Measurements from ENCODE around the gene RTN4R. TPM values are rescaled to one million over a fixed set of nuclear protein-coding genes. Genes with fewer than 3 reads are reported as not detected.
A peak's percentile ranks its signal among the peaks of the same experiment; 100 is the strongest.
"Not testable (repeated sequence)": the region's sequence is repeated elsewhere in the genome, so short reads cannot be mapped to it uniquely, and the experiment has no call there.

Gene RTN4R
- total and polyA plus RNA-seq, 2 donors (not counting 1 experiment from before 2014, with no cell fraction given), result 0.99 to 2.0 TPM

DNA sequence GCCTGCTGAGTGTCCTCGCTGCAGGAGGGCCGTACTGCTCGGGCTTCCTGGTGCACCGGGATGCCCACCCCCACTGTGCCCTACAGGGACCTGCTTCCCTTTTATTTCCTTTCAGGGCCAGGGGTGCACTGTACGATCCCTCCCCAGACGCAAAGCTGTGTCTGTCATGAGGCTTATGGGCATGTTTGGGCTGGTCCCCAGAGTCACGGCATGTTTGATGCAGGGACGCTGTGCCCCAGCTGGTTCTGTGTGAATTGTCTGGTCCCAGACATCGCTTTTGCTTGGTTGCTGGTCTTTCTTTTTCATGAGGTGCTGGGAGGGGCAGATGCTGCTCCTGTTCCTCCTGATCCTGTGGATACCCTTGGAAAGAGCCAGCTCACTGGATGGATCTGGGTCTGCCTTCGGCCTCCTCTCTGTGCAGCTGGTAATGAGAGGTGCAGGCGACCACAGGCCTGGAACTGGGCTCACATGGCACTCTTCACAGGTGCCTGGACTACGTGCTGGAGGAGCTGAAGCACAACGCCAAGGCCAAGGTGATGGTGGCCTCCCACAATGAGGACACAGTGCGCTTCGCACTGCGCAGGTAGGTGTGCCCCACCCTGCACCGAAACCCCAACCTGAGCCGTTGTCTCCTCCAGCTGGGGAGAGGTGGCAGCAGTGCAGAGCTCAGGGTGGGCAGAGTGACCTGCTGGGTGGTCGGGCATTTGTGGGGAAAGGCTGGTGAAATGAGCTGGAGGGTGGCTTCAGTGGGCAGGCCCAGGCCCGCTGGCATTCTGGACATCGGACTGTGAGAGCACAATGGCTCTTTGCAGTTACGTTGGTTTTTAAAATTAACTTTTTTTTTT is 40.9 kb upstream of the RTN4R start:
- not testable (repeated sequence) for H3K36me3 ChIP-seq (ENCODE audit: control insufficient read depth, insufficient read depth, low read length); H3K79me2 ChIP-seq (ENCODE audit: control insufficient read depth, insufficient read depth, low read length); H3K27ac ChIP-seq (ENCODE audit: insufficient read depth, low read length); DNase-seq (ENCODE audit: low read depth in 2 of 2); H3K4me3 ChIP-seq (replicated peaks in 1 of 4; ENCODE audit: control extremely low read depth in 1 of 4, insufficient read depth in 1 of 4, low read depth in 3 of 4, low read length in 4 of 4); H3K4me2 ChIP-seq (ENCODE audit: extremely low read depth, insufficient read depth, low read length); H3K9me3 ChIP-seq (ENCODE audit: control insufficient read depth, insufficient read depth, low read depth, low read length); H2AFZ ChIP-seq (ENCODE audit: low read length); H3K9ac ChIP-seq (ENCODE audit: insufficient read depth, low read length); H4K20me1 ChIP-seq (ENCODE audit: control insufficient read depth, extremely low read depth, insufficient read depth, low read length); H3K4me1 ChIP-seq (ENCODE audit: control insufficient read depth, extremely low read depth, insufficient read depth, low read length); H3K27me3 ChIP-seq (ENCODE audit: control insufficient read depth, insufficient read depth, low read length)

DNA sequence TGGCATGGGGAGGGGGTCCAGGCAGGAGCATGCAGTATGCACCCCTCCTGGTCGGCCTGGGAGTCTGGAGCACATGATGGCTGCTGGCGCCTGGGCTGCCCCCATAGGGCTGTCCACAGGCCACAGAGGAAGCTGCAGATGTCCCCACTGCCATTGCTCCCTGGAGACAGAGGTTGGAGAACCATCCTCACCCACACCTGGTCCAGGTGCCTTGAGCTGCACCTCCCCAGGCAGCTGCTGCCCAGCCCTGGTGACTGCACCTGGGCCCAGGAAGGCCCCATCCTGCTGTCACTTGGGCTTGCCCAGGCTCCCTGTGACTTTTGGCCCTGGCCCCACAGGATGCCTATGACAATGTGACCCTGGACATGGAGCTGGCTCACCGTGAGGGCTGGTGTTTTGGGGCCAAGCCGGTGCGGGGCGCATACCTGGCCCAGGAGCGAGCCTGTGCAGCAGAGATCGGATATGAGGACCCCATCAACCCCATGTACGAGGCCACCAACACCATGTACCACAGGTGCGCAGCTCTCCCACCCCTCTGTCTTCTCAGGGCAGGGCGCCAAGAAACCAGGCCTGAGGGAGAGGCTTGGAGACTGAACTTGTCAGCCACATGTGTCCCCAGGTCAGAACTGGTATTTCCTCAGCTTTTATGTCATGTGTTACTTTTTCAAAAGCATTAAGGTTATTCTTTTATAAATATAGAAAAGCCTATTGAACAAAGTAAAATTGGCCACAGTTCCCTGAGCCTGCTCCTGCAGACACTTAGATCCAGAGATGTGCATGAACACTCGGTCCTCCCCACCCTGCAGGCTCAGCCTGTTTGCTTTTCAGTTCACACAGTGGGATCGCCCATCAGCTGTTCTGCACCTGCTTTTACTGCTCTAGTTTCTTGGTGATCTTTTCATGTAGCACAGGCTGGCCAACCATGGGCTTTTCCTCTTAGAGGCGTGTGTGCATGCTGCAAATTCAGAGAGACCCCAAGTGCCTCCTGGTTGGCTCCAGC is 39.6 kb upstream of the RTN4R start:
- not testable (repeated sequence) for H3K36me3 ChIP-seq (ENCODE audit: control insufficient read depth, insufficient read depth, low read length); H3K4me2 ChIP-seq (ENCODE audit: extremely low read depth, insufficient read depth, low read length); H4K20me1 ChIP-seq (ENCODE audit: control insufficient read depth, extremely low read depth, insufficient read depth, low read length); H3K9ac ChIP-seq (ENCODE audit: insufficient read depth, low read length); H3K27me3 ChIP-seq (ENCODE audit: control insufficient read depth, insufficient read depth, low read length); DNase-seq (ENCODE audit: low read depth in 2 of 2); H3K79me2 ChIP-seq (ENCODE audit: control insufficient read depth, insufficient read depth, low read length); H3K4me1 ChIP-seq (ENCODE audit: control insufficient read depth, extremely low read depth, insufficient read depth, low read length); H2AFZ ChIP-seq (ENCODE audit: low read length); H3K27ac ChIP-seq (ENCODE audit: insufficient read depth, low read length); H3K9me3 ChIP-seq (ENCODE audit: control insufficient read depth, insufficient read depth, low read depth, low read length); H3K4me3 ChIP-seq (replicated peaks in 1 of 4; ENCODE audit: control extremely low read depth in 1 of 4, insufficient read depth in 1 of 4, low read depth in 3 of 4, low read length in 4 of 4)

- not testable (repeated sequence) for H4K20me1 ChIP-seq (ENCODE audit: control insufficient read depth, extremely low read depth, insufficient read depth, low read length); H3K79me2 ChIP-seq (ENCODE audit: control insufficient read depth, insufficient read depth, low read length); H3K4me2 ChIP-seq (ENCODE audit: extremely low read depth, insufficient read depth, low read length); H3K36me3 ChIP-seq (ENCODE audit: control insufficient read depth, insufficient read depth, low read length); H3K27ac ChIP-seq (ENCODE audit: insufficient read depth, low read length); H3K27me3 ChIP-seq (ENCODE audit: control insufficient read depth, insufficient read depth, low read length); H3K9me3 ChIP-seq (ENCODE audit: control insufficient read depth, insufficient read depth, low read depth, low read length); DNase-seq (ENCODE audit: low read depth in 2 of 2); H2AFZ ChIP-seq (ENCODE audit: low read length); H3K4me3 ChIP-seq (replicated peaks in 1 of 4; ENCODE audit: control extremely low read depth in 1 of 4, insufficient read depth in 1 of 4, low read depth in 3 of 4, low read length in 4 of 4); H3K4me1 ChIP-seq (ENCODE audit: control insufficient read depth, extremely low read depth, insufficient read depth, low read length); H3K9ac ChIP-seq (ENCODE audit: insufficient read depth, low read length)
Measured at GRCh38 chr22:20306646-20307447, 38.7 kb upstream of the RTN4R start.

- Histone ChIP-seq H3K36me3 (ENCODE audit: control insufficient read depth, insufficient read depth, low read length) (no peaks in the 10 kb centered on the region), H3K27me3 (ENCODE audit: control insufficient read depth, insufficient read depth, low read length) (no peaks in the 10 kb centered on the region), H3K9me3 (ENCODE audit: control insufficient read depth, insufficient read depth, low read depth, low read length) (no peaks in the 10 kb centered on the region), H3K9ac (ENCODE audit: insufficient read depth, low read length) (no peak overlapping the region), H3K79me2 (ENCODE audit: control insufficient read depth, insufficient read depth, low read length) (no peaks in the 10 kb centered on the region), H3K4me3 (replicated peaks in 1 of 4; ENCODE audit: control extremely low read depth in 1 of 4, insufficient read depth in 1 of 4, low read depth in 3 of 4, low read length in 4 of 4) (no peak overlapping the region), H3K27ac (ENCODE audit: insufficient read depth, low read length) (no peak overlapping the region), H4K20me1 (ENCODE audit: control insufficient read depth, extremely low read depth, insufficient read depth, low read length) (no peaks in the 10 kb centered on the region), H3K4me1 (ENCODE audit: control insufficient read depth, extremely low read depth, insufficient read depth, low read length) (peaks cover 2% of the 10 kb centered on the region), H3K4me2 (ENCODE audit: extremely low read depth, insufficient read depth, low read length) (no peak overlapping the region), H2AFZ (ENCODE audit: low read length) (no peak overlapping the region)
- DNase-seq (ENCODE audit: low read depth in 2 of 2), result no peak
- TF ChIP-seq, protein P1, sequence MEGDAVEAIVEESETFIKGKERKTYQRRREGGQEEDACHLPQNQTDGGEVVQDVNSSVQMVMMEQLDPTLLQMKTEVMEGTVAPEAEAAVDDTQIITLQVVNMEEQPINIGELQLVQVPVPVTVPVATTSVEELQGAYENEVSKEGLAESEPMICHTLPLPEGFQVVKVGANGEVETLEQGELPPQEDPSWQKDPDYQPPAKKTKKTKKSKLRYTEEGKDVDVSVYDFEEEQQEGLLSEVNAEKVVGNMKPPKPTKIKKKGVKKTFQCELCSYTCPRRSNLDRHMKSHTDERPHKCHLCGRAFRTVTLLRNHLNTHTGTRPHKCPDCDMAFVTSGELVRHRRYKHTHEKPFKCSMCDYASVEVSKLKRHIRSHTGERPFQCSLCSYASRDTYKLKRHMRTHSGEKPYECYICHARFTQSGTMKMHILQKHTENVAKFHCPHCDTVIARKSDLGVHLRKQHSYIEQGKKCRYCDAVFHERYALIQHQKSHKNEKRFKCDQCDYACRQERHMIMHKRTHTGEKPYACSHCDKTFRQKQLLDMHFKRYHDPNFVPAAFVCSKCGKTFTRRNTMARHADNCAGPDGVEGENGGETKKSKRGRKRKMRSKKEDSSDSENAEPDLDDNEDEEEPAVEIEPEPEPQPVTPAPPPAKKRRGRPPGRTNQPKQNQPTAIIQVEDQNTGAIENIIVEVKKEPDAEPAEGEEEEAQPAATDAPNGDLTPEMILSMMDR (conservative IDR thresholded peaks at IDR 0.05 in 1 of 2, IDR thresholded peaks at IDR 0.05 in 1 of 2; ENCODE audit: low read depth in 1 of 2, low read length in 2 of 2), result no peak
- TF ChIP-seq EZH2 (IDR thresholded peaks at IDR 0.05; ENCODE audit: low read length, missing control alignments), result no peak
Measured at GRCh38 chr22:20305894-20306645, 38.0 kb upstream of the RTN4R start.

- H3K4me2 ChIP-seq (ENCODE audit: extremely low read depth, insufficient read depth, low read length), result not testable (repeated sequence)
Measured at GRCh38 chr22:20305230-20305893, 37.2 kb upstream of the RTN4R start.

More at GRCh38 chr22:20305230-20305893, 37.2 kb upstream of the RTN4R start:
- not testable (repeated sequence) for H3K36me3 ChIP-seq (ENCODE audit: control insufficient read depth, insufficient read depth, low read length); H4K20me1 ChIP-seq (ENCODE audit: control insufficient read depth, extremely low read depth, insufficient read depth, low read length); H3K9me3 ChIP-seq (ENCODE audit: control insufficient read depth, insufficient read depth, low read depth, low read length); H3K4me1 ChIP-seq (ENCODE audit: control insufficient read depth, extremely low read depth, insufficient read depth, low read length); H3K79me2 ChIP-seq (ENCODE audit: control insufficient read depth, insufficient read depth, low read length); H3K27ac ChIP-seq (ENCODE audit: insufficient read depth, low read length); H3K27me3 ChIP-seq (ENCODE audit: control insufficient read depth, insufficient read depth, low read length); H3K9ac ChIP-seq (ENCODE audit: insufficient read depth, low read length); H3K4me3 ChIP-seq (replicated peaks in 1 of 4; ENCODE audit: control extremely low read depth in 1 of 4, insufficient read depth in 1 of 4, low read depth in 3 of 4, low read length in 4 of 4); H2AFZ ChIP-seq (ENCODE audit: low read length)
- peak in 1 of 2 donors; percentile 27 for DNase-seq (ENCODE audit: low read depth in 2 of 2)

All from fibroblast of lung (primary cell).